Naive B cell (primary cell): ENCODE data around the gene PDE6G. TPM values are rescaled to one million over a fixed set of nuclear protein-coding genes. Genes with fewer than 3 reads are reported as not detected.

Experiments
- ATAC-seq, 2 donors: fragments of 150-1000 bp; cut with Tn5 transposase; 2 replicates each; pipeline ENCODE4 v1.10.0; 2021; ENCODE audit warnings: low read depth in 2 of 2, mild to moderate bottlenecking in 2 of 2, moderate library complexity in 2 of 2
- DNase-seq: peaks from one replicate; pipeline ENCODE4 v3.0.0; 2022
- H3K27ac Mint-ChIP-seq, 6 donors: one replicate each; pipeline ENCODE4 v1.8.0; 2020 to 2022; ENCODE audit warnings: mild to moderate bottlenecking in 6 of 6, mixed read lengths in 6 of 6, moderate library complexity in 5 of 6, inconsistent platforms in 2 of 6
- H3K27me3 Mint-ChIP-seq, 3 donors: one replicate each; pipeline ENCODE4 v1.8.0; 2021 to 2022; ENCODE audit warnings: mixed read lengths in 3 of 3, mild to moderate bottlenecking in 1 of 3
- H3K36me3 Mint-ChIP-seq, 2 donors: one replicate each; pipeline ENCODE4 v1.8.0; 2020 to 2022; ENCODE audit warnings: mixed read lengths in 2 of 2, inconsistent platforms in 1 of 2, mild to moderate bottlenecking in 1 of 2
- H3K4me1 Mint-ChIP-seq, 3 donors: one replicate each; pipeline ENCODE4 v1.8.0; 2020 to 2022; ENCODE audit warnings: mixed read lengths in 3 of 3, inconsistent platforms in 1 of 3, mild to moderate bottlenecking in 1 of 3, moderate library complexity in 1 of 3
- H3K4me3 Mint-ChIP-seq, 8 donors: one replicate each; pipeline ENCODE4 v1.8.0; 2020 to 2022; ENCODE audit warnings: mild to moderate bottlenecking in 8 of 8, mixed read lengths in 8 of 8, moderate library complexity in 8 of 8, inconsistent platforms in 2 of 8
- H3K9me3 Mint-ChIP-seq, 7 donors: one replicate each; pipeline ENCODE4 v1.8.0; 2020 to 2022; ENCODE audit warnings: mixed read lengths in 7 of 7, mild to moderate bottlenecking in 5 of 7, inconsistent platforms in 2 of 7, moderate library complexity in 1 of 7
- polyA plus RNA-seq, 6 donors: library from polyadenylated mRNA; unstranded; fragments of 300-500 nt; fragmentation: Illumina TruSeq; gene quantifications; one replicate each; pipeline ENCODE4 v1.2.3, GENCODE V29; 2021; ENCODE audit warnings: low read depth in 6 of 6

The PDE6G gene
- polyA plus RNA-seq, 6 donors from 2014 or later = 2.1 to 16.1 (median 5.1) TPM

- no peaks in the 10 kb centered on the region for H3K27me3 Mint-ChIP-seq
- H3K36me3 Mint-ChIP-seq = no peaks in the 10 kb centered on the region
- H3K4me1 Mint-ChIP-seq = peaks cover 20 to 35% (median 26%) of the 10 kb centered on the region in 3 donors
- H3K27ac Mint-ChIP-seq = peak overlapping the region in 2 of 6 donors; percentile 20 to 65
- DNase-seq (no peak), ATAC-seq (no peak)
- peak overlapping the region in 2 of 8 donors; percentile 12 to 73 for H3K4me3 Mint-ChIP-seq
- H3K9me3 Mint-ChIP-seq = no peaks in the 10 kb centered on the region
Observed at GRCh38 chr17:81664051-81664470, 7.7 kb upstream of the PDE6G start.

DNA sequence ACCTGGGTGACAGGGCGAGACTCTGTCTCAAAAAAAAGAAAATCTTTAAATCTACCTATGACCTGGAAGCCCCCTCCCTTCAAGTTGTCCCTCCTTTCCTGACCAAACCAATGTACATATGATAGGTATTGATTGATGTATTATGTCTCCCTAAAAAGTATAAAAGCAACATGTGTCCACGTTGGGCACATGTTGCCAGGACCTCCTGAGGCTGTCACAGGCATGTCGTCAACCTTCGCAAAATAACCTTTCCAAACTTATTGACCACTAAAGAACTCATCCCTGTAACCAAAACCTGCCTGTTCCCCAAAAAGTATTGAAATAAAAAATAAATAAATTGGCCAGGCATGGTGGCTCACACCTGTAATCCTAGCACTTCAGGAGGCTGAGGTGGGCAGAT is 5.7 kb upstream of the PDE6G start:
- ATAC-seq = no peak
- H3K4me3 Mint-ChIP-seq = peak overlapping the region in 1 of 8 donors; percentile 36
- H3K27ac Mint-ChIP-seq = no peak overlapping the region

GRCh38 chr17:81660441-81660840 is 4.1 kb upstream of the PDE6G start:
- Mint-ChIP-seq H3K36me3 (no peaks in the 10 kb centered on the region), H3K27ac (no peak overlapping the region), H3K4me1 (peaks cover 0 to 5% (median under 1%) of the 10 kb centered on the region in 3 donors), H3K4me3 (no peak overlapping the region), H3K9me3 (no peaks in the 10 kb centered on the region), H3K27me3 (no peaks in the 10 kb centered on the region)
- ATAC-seq = no peak
- no peak for DNase-seq

More for the DNA sequence above, 5.7 kb upstream of the PDE6G start:
- H3K4me1 Mint-ChIP-seq = peaks cover 10 to 15% (median 12%) of the 10 kb centered on the region in 3 donors
- H3K27me3 Mint-ChIP-seq = no peaks in the 10 kb centered on the region
- H3K36me3 Mint-ChIP-seq = no peaks in the 10 kb centered on the region
- no peaks in the 10 kb centered on the region for H3K9me3 Mint-ChIP-seq
- DNase-seq = no peak

DNA sequence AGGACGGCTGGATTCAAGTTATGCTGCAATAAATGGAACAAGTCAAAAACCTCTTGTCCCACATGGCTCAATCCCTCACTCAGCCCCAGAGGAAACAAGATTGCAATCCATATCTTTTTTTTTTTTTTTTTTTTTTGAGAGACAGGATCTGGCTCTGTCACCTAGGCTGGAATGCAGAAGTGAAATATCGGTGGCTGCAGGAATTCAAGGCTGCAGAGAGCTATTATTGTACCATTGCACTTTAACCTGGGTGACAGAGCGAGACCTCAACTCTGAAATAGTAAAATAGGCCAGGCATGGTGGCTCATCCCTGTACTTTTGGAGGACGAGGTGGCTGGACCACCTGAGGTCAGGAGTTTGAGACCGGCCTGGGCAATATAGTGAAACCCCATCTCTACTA is 2.7 kb upstream of the PDE6G start:
- peaks cover 0 to 3% (median 3%) of the 10 kb centered on the region in 3 donors for H3K4me1 Mint-ChIP-seq
- H3K27me3 Mint-ChIP-seq = no peaks in the 10 kb centered on the region
- no peaks in the 10 kb centered on the region for H3K36me3 Mint-ChIP-seq
- H3K27ac Mint-ChIP-seq = no peak overlapping the region
- ATAC-seq = no peak
- H3K9me3 Mint-ChIP-seq = no peaks in the 10 kb centered on the region
- DNase-seq = no peak
- no peak overlapping the region for H3K4me3 Mint-ChIP-seq

GRCh38 chr17:81656835-81657234 is 493 bp upstream of the PDE6G start:
- Mint-ChIP-seq H3K27me3 (peaks cover 0 to 9% (median 3%) of the 10 kb centered on the region in 3 donors), H3K4me3 (peak overlapping the region in 1 of 8 donors; percentile 41), H3K27ac (no peak overlapping the region), H3K4me1 (peaks cover 10 to 18% (median 13%) of the 10 kb centered on the region in 3 donors), H3K9me3 (no peaks in the 10 kb centered on the region), H3K36me3 (no peaks in the 10 kb centered on the region)
- no peak for DNase-seq
- ATAC-seq = no peak

GRCh38 chr17:81655378-81656117 is 794 bp downstream of the PDE6G start:
- DNase-seq (no peak), ATAC-seq (no peak)
- Mint-ChIP-seq H3K4me1 (peaks cover 11 to 21% (median 13%) of the 10 kb centered on the region in 3 donors), H3K9me3 (no peaks in the 10 kb centered on the region), H3K27ac (peak overlapping the region in 1 of 6 donors; percentile 20), H3K27me3 (peaks cover 0 to 18% (median 8%) of the 10 kb centered on the region in 3 donors), H3K36me3 (no peaks in the 10 kb centered on the region), H3K4me3 (no peak overlapping the region)

- H3K27ac Mint-ChIP-seq = peak overlapping the region in 4 of 6 donors; percentile 80 to 90 (median 86)
- no peak for DNase-seq
- peaks cover 5 to 35% (median 8%) of the 10 kb centered on the region in 3 donors for H3K27me3 Mint-ChIP-seq
Observed at GRCh38 chr17:81652906-81653771, 3.2 kb downstream of the PDE6G start.

GRCh38 chr17:81651692-81652091 is 4.7 kb downstream of the PDE6G start:
- Mint-ChIP-seq H3K27me3 (peaks cover 9 to 46% (median 19%) of the 10 kb centered on the region in 3 donors), H3K36me3 (no peaks in the 10 kb centered on the region), H3K9me3 (peaks cover 0 to 4% (median 0%) of the 10 kb centered on the region in 7 donors), H3K4me1 (peaks cover 11 to 21% (median 13%) of the 10 kb centered on the region in 3 donors), H3K4me3 (peak overlapping the region in 7 of 8 donors; percentile 3 to 76 (median 49)), H3K27ac (peak overlapping the region in 3 of 6 donors; percentile 77 to 84 (median 80))
- no peak for DNase-seq
- no peak for ATAC-seq

More at GRCh38 chr17:81652906-81653771, 3.2 kb downstream of the PDE6G start:
- H3K4me3 Mint-ChIP-seq = peak overlapping the region; percentile 79 to 92 (median 88)
- peak; percentile 78 to 84 for ATAC-seq
- H3K36me3 Mint-ChIP-seq = no peaks in the 10 kb centered on the region
- H3K9me3 Mint-ChIP-seq = peaks cover 0 to 4% (median 0%) of the 10 kb centered on the region in 7 donors
- H3K4me1 Mint-ChIP-seq = peaks cover 11 to 21% (median 13%) of the 10 kb centered on the region in 3 donors

DNA sequence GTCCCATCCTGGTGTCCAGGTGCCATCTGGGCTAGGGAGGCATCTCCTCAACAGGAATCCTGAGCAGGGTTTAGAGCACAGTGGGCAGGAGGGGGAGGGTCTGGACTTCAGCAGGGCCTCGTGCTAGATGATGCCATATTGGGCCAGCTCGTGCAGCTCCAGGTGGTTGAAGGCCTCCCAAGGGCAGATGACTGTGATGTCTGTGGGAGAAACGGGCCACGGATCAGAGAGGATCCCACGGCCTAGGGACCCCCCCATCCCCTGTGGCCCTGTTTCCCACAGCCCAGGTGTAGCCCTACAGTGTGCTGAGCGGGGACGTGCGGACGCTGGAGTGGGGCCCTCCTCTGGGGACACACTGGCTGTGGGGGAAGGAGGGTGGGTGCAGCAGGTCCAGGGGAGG is 5.4 kb downstream of the PDE6G start:
- H3K9me3 Mint-ChIP-seq = peaks cover 0 to 4% (median 0%) of the 10 kb centered on the region in 7 donors
- H3K27me3 Mint-ChIP-seq = peaks cover 9 to 47% (median 19%) of the 10 kb centered on the region in 3 donors
- no peak overlapping the region for H3K27ac Mint-ChIP-seq
- peaks cover 11 to 21% (median 13%) of the 10 kb centered on the region in 3 donors for H3K4me1 Mint-ChIP-seq
- ATAC-seq (no peak), DNase-seq (no peak)
- H3K36me3 Mint-ChIP-seq = no peaks in the 10 kb centered on the region
- peak overlapping the region in 1 of 8 donors; percentile 33 for H3K4me3 Mint-ChIP-seq

GRCh38 chr17:81648707-81649085 is 7.6 kb downstream of the PDE6G start:
- DNase-seq (no peak), ATAC-seq (no peak)
- peak overlapping the region in 1 of 8 donors; percentile 25 for H3K4me3 Mint-ChIP-seq
- H3K27me3 Mint-ChIP-seq = peaks cover 9 to 46% (median 19%) of the 10 kb centered on the region in 3 donors
- peaks cover 0 to 4% (median 0%) of the 10 kb centered on the region in 7 donors for H3K9me3 Mint-ChIP-seq
- H3K27ac Mint-ChIP-seq = no peak overlapping the region
- peaks cover 7 to 15% (median 10%) of the 10 kb centered on the region in 3 donors for H3K4me1 Mint-ChIP-seq
- H3K36me3 Mint-ChIP-seq = no peaks in the 10 kb centered on the region

GRCh38 chr17:81648013-81648706 is 8.2 kb downstream of the PDE6G start:
- Mint-ChIP-seq H3K9me3 (peaks cover 0 to 4% (median 0%) of the 10 kb centered on the region in 7 donors), H3K27me3 (peaks cover 9 to 40% (median 19%) of the 10 kb centered on the region in 3 donors), H3K4me1 (peaks cover 2 to 9% (median 5%) of the 10 kb centered on the region in 3 donors), H3K27ac (no peak overlapping the region), H3K36me3 (no peaks in the 10 kb centered on the region), H3K4me3 (no peak overlapping the region)
- DNase-seq = no peak
- no peak for ATAC-seq

GRCh38 chr17:81647640-81648012 is 8.7 kb downstream of the PDE6G start:
- Mint-ChIP-seq H3K4me1 (peaks cover 0 to 6% (median 3%) of the 10 kb centered on the region in 3 donors), H3K9me3 (peaks cover 0 to 4% (median 0%) of the 10 kb centered on the region in 7 donors), H3K4me3 (no peak overlapping the region), H3K36me3 (no peaks in the 10 kb centered on the region), H3K27me3 (peaks cover 9 to 40% (median 19%) of the 10 kb centered on the region in 3 donors), H3K27ac (no peak overlapping the region)
- ATAC-seq = no peak
- DNase-seq = no peak
